DND-41 (cell line): Measurements from ENCODE around the gene S1PR2.

Source experiments
- EZH2 ChIP-seq: IDR thresholded peaks from 3 replicates; pipeline ENCODE4 v1.6.1; 2012; ENCODE audit warnings: borderline replicate concordance, low read depth, mild to moderate bottlenecking, moderate library complexity, low read length, inconsistent platforms; ENCODE audit not compliant: severe bottlenecking
- TF ChIP-seq, protein P1 (sequence below): IDR thresholded peaks from 2 replicates; pipeline ENCODE4 v1.5.1; 2012; ENCODE audit warnings: borderline replicate concordance, low read length, moderate library complexity, mild to moderate bottlenecking; ENCODE audit not compliant: poor library complexity, severe bottlenecking; ENCODE audit errors: extremely low read depth

DNA sequence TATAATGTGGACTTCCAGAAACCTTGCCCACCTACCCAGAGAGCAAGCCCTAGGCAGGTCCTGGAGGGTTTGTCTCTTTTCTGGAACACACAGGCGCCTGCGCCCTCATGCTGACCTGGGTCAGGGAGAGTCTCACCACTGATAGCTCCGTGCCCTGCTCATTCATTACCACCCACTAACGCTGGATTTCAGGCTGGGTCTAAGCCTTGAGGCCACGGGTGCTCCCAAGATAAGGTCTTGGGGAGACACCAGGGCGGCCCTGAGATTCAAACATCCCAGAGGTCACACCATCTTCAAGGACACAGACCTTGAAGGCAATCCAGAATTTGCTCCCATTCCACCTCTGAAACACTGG is 5.1 kb downstream of the S1PR2 start:
- TF ChIP-seq, protein P1, sequence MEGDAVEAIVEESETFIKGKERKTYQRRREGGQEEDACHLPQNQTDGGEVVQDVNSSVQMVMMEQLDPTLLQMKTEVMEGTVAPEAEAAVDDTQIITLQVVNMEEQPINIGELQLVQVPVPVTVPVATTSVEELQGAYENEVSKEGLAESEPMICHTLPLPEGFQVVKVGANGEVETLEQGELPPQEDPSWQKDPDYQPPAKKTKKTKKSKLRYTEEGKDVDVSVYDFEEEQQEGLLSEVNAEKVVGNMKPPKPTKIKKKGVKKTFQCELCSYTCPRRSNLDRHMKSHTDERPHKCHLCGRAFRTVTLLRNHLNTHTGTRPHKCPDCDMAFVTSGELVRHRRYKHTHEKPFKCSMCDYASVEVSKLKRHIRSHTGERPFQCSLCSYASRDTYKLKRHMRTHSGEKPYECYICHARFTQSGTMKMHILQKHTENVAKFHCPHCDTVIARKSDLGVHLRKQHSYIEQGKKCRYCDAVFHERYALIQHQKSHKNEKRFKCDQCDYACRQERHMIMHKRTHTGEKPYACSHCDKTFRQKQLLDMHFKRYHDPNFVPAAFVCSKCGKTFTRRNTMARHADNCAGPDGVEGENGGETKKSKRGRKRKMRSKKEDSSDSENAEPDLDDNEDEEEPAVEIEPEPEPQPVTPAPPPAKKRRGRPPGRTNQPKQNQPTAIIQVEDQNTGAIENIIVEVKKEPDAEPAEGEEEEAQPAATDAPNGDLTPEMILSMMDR: no peak
- TF ChIP-seq EZH2: no peak
